Activated CD4-positive, alpha-beta T cell treated with anti-CD3 and anti-CD28 coated beads, Interleukin-2, amount 10 ng/mL, durations not matched to agents 24 days and 14 days (primary cell): ENCODE data around the gene DACT3. TPM values are rescaled to one million over a fixed set of nuclear protein-coding genes. Genes with fewer than 3 reads are reported as not detected.

Source experiments
- DNase-seq: peaks from one replicate; pipeline ENCODE4 v3.0.0; 2022
- H3K27ac Mint-ChIP-seq: one replicate; pipeline ENCODE4 v1.8.0; 2022; ENCODE audit warnings: mild to moderate bottlenecking, mixed read lengths
- H3K27me3 Mint-ChIP-seq: one replicate; pipeline ENCODE4 v1.8.0; 2022; ENCODE audit warnings: mixed read lengths
- H3K36me3 Mint-ChIP-seq: one replicate; pipeline ENCODE4 v1.8.0; 2022; ENCODE audit warnings: low read depth, mild to moderate bottlenecking, mixed read lengths
- H3K4me1 Mint-ChIP-seq: one replicate; pipeline ENCODE4 v1.8.0; 2021; ENCODE audit warnings: mixed read lengths
- H3K4me3 Mint-ChIP-seq: one replicate; pipeline ENCODE4 v1.8.0; 2022; ENCODE audit warnings: mild to moderate bottlenecking, moderate library complexity, mixed read lengths
- H3K9me3 Mint-ChIP-seq: one replicate; pipeline ENCODE4 v1.8.0; 2021; ENCODE audit warnings: mixed read lengths
- intact Hi-C: fragments of 100-400 bp; cut with micrococcal nuclease; formaldehyde crosslinking; loops from one replicate; pipeline ENCODE4 v1.15.1; 2023
- total RNA-seq: library from RNA; stranded (reverse); gene quantifications from 2 replicates; pipeline ENCODE4 v1.2.3, GENCODE V29; 2022

Gene DACT3
- total RNA-seq, 1 donor from 2014 or later: 3.2 TPM

DNA sequence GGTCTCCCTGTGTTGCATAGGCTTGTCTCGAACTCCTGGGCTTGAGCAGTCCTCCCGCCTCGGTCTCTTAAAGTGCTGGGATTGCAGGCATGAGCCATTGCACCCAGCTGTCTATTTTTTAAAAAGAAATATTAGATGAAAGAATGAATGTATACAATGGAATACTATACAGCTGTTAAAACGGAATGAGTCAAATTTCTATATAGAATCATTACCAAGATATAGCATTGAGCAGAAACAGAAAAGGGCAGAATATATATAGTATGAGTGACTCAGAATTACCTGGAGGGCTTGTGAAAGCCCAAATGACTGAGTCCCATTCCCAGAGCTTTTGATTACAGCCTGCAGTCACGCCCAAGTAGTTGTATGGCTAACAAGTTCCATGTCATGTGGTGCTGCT, 4.4 kb downstream of the DACT3 start:
- intact Hi-C loops: no loop called here
- Mint-ChIP-seq H3K4me1 (peaks cover 9% of the 10 kb centered on the region), H3K27me3 (peaks cover 41% of the 10 kb centered on the region), H3K4me3 (no peak overlapping the region), H3K36me3 (peaks cover 2% of the 10 kb centered on the region), H3K9me3 (no peaks in the 10 kb centered on the region), H3K27ac (no peak overlapping the region)
- DNase-seq: no peak

DNA sequence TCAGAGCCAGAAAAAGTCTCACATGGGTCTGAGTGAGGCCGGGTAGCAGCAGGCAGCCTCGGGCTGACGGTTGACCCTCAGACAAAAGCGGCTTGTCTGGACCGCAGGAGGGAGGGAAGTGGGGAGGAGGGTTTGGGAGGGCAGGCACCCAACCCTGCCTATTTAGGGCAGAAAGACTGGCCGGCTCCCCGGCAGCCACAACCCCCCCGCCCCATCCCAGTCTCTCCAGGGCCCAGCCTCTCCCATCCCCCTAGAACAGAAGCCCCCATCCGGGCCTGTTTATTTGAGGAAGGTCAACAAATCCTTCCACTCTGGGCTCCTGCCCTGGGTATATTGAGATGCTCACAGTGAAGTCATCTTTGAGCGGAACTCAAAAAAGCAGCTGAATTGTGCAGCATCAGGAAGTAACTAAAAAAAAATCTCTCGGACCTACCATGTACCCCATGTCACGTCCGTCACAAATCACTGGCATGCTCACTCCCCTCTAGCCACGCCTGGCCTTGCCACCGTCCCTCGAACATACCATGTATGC, 6.3 kb downstream of the DACT3 start:
- intact Hi-C loops: no loop called here
- no peak overlapping the region for H3K27ac Mint-ChIP-seq
- peaks cover 52% of the 10 kb centered on the region for H3K27me3 Mint-ChIP-seq
- H3K36me3 Mint-ChIP-seq: peaks cover 5% of the 10 kb centered on the region
- no peaks in the 10 kb centered on the region for H3K9me3 Mint-ChIP-seq
- H3K4me3 Mint-ChIP-seq: no peak overlapping the region
- H3K4me1 Mint-ChIP-seq: peaks cover 4% of the 10 kb centered on the region
- DNase-seq: no peak

DNA sequence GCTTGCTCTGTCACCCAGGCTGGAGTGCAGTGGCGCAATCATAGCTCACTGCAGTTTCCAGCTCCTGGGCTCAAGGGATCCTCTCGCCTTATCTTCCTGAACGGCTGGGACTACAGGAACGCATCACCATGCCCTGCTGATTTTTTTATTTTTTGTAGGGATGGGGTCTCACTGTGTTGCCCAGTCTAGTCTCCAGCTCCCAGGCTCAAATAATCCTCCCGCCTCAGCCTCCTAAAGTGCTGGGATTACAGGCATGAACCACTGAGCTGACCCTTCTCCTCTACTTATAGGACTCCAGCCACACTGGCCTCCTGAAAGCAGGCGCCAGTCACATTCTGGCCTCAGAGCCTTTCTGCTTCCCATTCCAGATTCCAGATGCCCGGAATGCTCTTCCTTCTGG, 10.5 kb downstream of the DACT3 start:
- DNase-seq: no peak
- no peak overlapping the region for H3K4me3 Mint-ChIP-seq
- no peak overlapping the region for H3K27ac Mint-ChIP-seq
- H3K9me3 Mint-ChIP-seq: peaks cover 6% of the 10 kb centered on the region
- peaks cover 9% of the 10 kb centered on the region for H3K4me1 Mint-ChIP-seq
- H3K36me3 Mint-ChIP-seq: peaks cover 11% of the 10 kb centered on the region
- intact Hi-C loops: no loop called here
- peaks cover 55% of the 10 kb centered on the region for H3K27me3 Mint-ChIP-seq

DNA sequence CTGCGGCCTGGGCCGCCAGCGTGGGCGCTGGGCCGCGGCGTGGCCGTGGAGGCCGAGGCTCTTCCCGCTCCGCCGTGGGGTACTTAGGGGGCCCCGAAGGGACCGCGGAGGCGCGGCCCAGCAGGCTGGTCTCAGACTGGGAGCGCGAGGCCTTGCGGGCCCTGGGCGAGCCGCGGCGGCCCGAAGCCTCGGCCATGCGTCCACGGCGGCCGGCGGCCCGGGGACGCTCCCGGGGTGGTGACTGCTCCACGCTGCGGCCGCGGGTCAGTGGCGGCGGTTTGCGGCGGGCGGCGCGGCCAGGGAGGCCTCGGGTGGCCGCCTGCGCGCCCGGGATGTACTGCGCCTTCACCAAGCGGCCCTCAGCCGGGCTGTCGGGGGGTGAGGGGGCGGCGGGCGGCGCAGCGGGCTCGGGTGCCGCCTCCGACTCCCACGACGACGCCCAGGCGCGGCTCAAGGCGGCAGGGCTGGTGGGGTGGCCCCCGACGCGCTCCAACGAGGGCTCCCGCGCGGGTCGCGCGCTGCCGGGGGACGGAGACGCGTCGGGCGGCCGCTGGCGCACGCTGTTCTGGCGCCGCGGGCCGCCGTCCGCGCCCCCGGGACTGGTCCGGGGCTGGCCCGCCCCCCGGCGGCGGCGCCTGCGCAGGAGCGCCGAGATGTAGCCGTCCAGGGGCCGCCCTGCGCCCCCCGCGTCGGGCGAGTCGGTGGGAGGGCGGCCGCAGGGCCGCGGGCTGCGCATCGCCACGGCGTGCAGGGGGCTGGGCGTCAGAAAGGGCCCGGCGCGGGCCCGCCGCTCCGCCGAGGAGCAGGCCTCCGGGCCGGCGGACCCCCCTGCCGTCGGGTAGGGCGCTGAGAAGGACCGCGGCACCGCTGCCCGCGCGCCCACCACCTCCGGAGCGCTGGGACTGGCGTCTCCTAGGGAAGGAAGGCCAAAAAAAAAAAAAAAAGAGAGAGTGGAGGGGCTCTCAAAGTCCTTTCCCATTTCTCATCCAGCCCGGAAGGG, 11.7 kb downstream of the DACT3 start:
- DNase-seq: no peak
- Mint-ChIP-seq H3K27me3 (peaks cover 57% of the 10 kb centered on the region), H3K4me3 (no peak overlapping the region), H3K36me3 (peaks cover 11% of the 10 kb centered on the region), H3K9me3 (peaks cover 6% of the 10 kb centered on the region), H3K4me1 (peaks cover 9% of the 10 kb centered on the region), H3K27ac (no peak overlapping the region)
- intact Hi-C loops: no loop called here

DNA sequence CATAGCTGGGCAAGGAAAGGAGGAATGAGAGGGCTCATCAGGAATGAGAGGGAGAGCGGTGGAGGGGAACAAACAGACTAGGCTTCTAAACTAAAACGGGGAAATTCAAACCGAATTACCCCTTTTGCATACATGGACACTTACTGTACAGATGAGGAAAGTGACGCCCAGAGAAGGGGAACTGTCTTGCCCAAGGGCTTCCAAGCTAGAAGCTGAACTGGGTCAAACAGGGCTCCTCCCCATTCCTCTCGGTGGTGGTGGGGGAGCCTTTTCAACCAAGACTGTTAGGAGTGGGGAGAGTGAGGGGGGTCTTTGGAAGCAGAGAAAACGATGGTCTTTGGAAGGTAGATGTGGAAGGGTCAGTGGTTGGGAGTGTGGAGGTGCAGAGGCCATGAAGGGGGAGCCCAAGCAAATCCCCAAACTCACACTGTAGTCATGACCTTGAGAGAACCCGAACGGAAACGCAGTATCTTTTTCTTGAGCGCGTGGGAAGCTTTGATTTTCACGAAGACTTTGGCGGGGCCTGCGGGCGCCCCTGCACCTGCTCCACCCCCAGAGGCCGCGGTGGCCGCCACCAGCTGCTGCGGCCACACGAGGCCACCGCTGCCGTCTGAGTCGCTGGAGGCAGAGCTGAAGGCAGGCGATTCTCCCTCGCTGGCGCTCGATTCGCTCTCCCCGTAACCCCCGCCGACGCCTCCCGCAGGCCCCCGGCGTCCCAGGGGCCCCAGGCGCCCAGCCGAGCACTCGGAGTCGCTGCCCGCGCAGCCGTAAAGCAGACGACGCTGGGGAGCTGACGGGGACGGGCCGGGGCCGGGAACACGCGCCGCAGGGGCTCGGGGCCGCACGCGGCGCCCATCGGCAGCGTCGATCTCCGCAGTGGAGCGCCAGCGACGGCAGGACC, 12.7 kb downstream of the DACT3 start:
- Mint-ChIP-seq H3K4me1 (peaks cover 6% of the 10 kb centered on the region), H3K4me3 (peak overlapping the region; percentile 29), H3K27ac (peak overlapping the region; percentile 7), H3K9me3 (peaks cover 6% of the 10 kb centered on the region), H3K27me3 (peaks cover 53% of the 10 kb centered on the region), H3K36me3 (peaks cover 11% of the 10 kb centered on the region)
- intact Hi-C loops: no loop called here
- DNase-seq: no peak

DNA sequence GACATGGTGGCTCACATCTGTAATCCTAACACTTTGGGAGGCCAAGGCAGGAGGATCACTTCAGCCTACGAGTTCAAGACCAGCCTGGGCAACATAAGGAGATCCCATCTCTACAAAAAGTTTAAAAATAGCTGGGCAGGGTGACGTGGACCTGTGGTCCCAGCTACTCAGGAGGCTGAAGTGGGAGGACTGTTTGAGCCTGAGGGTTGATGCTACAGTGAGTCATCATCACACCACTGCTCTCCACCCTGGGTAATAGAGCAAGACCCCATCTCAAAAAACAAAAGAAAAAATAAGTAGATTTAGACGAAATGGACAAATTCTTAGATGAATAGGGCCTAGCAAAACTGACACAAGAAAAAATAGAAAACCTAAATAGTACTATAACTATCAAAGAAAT, 14.6 kb downstream of the DACT3 start:
- Mint-ChIP-seq H3K27me3 (peaks cover 54% of the 10 kb centered on the region), H3K4me1 (peaks cover 6% of the 10 kb centered on the region), H3K4me3 (no peak overlapping the region), H3K27ac (no peak overlapping the region), H3K36me3 (peaks cover 11% of the 10 kb centered on the region), H3K9me3 (peaks cover 6% of the 10 kb centered on the region)
- no peak for DNase-seq
- intact Hi-C loops: no loop called here

DNA sequence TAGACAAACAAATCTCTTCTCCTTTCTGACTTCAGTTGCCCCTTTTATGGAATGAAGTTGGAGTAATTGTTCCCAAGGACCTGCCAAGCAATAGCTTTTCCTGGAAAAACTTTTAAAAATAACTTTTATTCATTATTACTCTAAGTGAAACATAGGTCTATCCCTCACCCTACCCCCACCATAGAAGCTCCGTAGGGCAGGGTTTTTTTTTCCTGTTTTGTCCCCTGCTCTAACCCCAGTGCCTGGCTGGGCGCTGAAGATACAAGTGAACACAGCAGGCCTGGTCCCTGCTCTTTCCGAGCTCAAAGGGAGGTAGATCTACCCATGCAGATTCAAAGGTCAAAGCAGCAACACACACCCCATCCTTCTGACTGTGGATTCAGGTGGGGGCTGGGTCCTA, 16.3 kb downstream of the DACT3 start:
- peaks cover 45% of the 10 kb centered on the region for H3K27me3 Mint-ChIP-seq

DNA sequence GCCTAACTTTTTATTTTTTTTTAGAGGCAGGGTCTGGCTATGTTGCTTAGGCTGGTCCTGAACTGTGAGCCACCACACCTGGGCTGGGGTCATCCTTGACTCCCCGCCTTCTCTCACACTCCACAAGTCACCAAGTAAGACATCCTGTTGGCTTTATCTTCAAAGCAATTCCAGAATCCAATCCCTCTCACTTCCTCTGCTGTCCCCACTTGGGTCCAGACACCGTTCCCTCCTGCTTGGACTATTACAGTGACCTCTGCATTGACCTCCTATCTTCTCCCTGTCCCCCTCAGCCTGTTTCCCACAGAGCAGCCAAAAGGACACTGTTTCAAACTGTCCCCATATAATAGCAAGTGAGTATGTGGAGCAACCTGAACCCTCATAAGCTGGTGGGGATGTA, 20.3 kb downstream of the DACT3 start:
- DNase-seq: no peak
- Mint-ChIP-seq H3K9me3 (no peaks in the 10 kb centered on the region), H3K4me3 (peak overlapping the region; percentile 68), H3K36me3 (no peaks in the 10 kb centered on the region), H3K27ac (no peak overlapping the region), H3K27me3 (peaks cover 26% of the 10 kb centered on the region), H3K4me1 (peaks cover 4% of the 10 kb centered on the region)
- intact Hi-C loops: no loop called here

More for the DNA sequence above, 16.3 kb downstream of the DACT3 start:
- no peak for DNase-seq
- Mint-ChIP-seq H3K36me3 (peaks cover 9% of the 10 kb centered on the region), H3K9me3 (peaks cover 6% of the 10 kb centered on the region), H3K4me3 (no peak overlapping the region), H3K27ac (no peak overlapping the region), H3K4me1 (peaks cover 8% of the 10 kb centered on the region)
- intact Hi-C loops: no loop called here

DNA sequence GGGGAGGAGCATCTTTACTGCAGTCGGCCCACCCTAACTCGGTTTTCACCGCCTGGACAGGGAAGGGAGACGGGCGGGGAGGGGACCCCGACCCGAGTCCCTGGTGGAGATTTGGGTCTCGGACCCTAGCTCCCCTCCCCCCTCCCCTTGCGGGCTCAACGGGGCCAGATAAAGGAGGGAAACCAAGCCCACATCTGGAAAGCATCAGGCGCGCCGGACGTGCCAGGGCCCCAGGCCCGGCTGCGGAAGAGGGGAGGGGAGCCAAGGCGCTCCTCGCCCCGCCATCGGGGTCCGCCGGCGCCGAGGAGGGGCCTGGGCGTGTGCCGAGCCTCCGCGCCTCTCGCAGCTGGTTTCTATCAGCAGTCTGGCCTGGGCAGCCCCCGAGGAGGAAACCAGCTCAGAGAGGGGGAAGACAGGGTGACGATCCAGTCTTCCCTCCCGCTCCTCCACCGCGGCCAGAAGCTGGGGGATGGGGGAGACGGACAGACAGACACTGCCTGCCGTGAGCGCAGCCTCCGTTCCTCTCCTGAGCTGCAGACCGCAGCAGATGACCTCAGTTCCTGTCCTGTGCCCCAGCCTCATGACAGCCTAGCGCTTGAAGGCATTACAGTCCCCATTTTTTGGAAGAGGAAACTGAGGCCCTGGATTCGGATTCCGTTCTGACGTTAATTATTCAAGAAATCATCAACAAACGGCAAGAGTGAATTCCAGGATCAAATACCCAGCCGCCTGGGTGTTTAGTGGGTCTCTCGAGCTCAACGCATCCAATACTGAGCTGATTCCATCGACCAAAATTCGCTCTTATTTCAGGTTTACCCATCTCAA, 21.4 kb downstream of the DACT3 start:
- Mint-ChIP-seq H3K4me3 (no peak overlapping the region), H3K4me1 (peaks cover 7% of the 10 kb centered on the region), H3K27me3 (peaks cover 20% of the 10 kb centered on the region), H3K9me3 (no peaks in the 10 kb centered on the region), H3K36me3 (no peaks in the 10 kb centered on the region), H3K27ac (no peak overlapping the region)
- intact Hi-C loops: no loop called here
- peak; percentile 81 for DNase-seq

DNA sequence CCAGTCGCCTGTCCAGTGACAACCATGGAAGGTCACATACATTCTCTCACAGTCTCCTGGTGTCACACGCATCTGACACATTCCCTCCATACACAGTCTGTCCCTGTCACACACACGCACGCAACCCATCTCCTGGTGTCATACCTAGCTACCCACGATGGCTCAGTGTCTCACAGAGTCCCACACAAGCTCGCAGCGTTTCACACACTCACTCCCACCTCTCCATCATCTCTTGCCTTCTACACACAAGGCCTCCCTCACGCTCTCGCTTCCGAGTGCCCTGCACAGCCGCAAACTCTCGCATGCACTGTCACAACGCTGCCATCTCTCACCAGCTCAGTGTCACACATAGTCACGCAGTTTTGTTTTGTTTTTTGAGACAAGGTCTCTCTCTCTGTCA, 23.8 kb downstream of the DACT3 start:
- Mint-ChIP-seq H3K4me1 (peaks cover 17% of the 10 kb centered on the region), H3K27ac (no peak overlapping the region), H3K36me3 (peaks cover 3% of the 10 kb centered on the region), H3K4me3 (no peak overlapping the region), H3K9me3 (no peaks in the 10 kb centered on the region), H3K27me3 (peaks cover 10% of the 10 kb centered on the region)
- DNase-seq: peak; percentile 62
- intact Hi-C loops: no loop called here

DNA sequence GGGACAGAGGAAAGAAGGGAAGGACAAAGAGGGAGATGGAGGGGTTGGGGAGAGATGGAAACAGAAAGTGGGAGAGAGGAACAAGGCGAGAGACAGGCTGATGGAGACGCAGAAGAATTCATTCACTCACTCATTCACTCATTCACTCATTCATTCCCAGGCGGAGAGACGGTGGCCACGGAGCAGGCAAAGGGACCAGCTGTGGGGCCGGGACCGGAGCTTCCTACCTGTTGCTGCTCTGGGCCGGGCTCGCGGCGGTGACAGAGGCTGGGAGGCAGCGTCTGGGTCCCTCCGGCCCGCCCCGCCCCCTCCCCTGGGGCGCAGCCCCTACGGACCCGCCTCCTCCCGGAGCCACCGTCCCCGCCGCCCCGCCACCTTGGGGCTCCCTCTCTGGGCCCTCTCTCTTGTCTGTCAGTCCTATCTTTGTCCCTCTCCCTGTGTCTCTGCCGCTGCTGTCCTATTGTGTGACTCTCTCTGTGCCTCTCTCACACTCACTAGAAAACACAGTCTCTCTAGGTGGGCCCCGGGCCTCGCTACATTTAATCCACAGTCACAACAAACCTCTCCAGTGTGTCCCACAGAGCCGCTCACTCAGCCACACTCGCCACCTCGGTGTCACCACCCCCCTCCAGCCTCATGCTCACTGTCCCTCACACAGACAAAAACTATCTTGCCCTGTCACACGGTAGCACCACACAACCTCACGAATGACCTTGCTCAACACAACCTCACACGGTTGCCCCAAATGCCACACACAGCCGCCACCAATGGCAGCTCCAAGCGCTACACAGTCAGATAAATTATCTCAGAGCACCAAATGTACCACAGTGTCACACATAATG, 24.8 kb downstream of the DACT3 start, which contains the start of gene GNG8:
TSS of gene GNG8 (minus strand) at position 283 of the 842 bp plus-strand sequence. CDS start 1,520 bp downstream, outside the sequence.
- DNase-seq: peak; percentile 72
- H3K4me1 Mint-ChIP-seq: peaks cover 17% of the 10 kb centered on the region
- H3K4me3 Mint-ChIP-seq: peak within 1 kb of the TSS; percentile 87
- peaks cover 8% of the 10 kb centered on the region for H3K27me3 Mint-ChIP-seq
- H3K36me3 Mint-ChIP-seq: peaks cover 3% of the 10 kb centered on the region
- intact Hi-C loops: no loop called here
- H3K9me3 Mint-ChIP-seq: no peaks in the 10 kb centered on the region
- H3K27ac Mint-ChIP-seq: peak within 1 kb of the TSS; percentile 26

DNA sequence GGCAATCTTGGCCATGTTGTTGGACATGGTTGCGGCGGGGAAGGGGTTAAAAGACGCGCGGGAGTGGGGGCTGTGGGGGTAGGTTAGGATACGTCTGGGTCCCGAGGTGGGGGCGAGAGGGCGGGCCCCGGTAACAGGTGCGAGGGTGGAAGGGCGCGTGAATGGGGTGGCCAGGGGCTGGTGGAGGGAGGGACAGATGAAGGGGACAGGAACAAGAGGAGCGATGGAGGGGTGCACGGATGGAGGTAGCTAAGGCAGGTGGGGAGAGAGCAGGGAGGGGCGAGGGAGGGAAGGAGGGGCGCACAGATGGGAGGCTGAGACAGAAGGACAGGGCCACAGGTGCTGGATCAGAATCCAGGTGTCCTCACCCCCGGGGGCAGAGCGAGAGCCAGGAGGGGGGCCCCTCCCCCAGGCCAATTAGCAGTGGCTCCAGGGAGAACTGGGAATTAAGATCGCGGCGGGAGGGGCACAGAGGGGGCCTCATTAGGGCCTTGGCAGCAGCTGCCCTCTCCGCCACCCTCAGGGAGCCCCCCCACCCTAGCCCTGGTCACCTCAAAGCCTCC, 26.2 kb downstream of the DACT3 start:
- intact Hi-C loops: loop anchor here (1.0 kb wide), 2 partner anchors 9 to 27 kb away; partner anchors contain the start of genes DACT3 and PTGIR
- H3K36me3 Mint-ChIP-seq: peaks cover 3% of the 10 kb centered on the region
- H3K9me3 Mint-ChIP-seq: no peaks in the 10 kb centered on the region
- DNase-seq: no peak
- H3K27me3 Mint-ChIP-seq: peaks cover 5% of the 10 kb centered on the region
- H3K27ac Mint-ChIP-seq: no peak overlapping the region
- H3K4me1 Mint-ChIP-seq: peaks cover 15% of the 10 kb centered on the region
- peak overlapping the region; percentile 87 for H3K4me3 Mint-ChIP-seq
